CD4-positive, alpha-beta T cell treated with Interleukin-4 for 1 hour (primary cell): ENCODE results near the gene CARM1.

Experiments used
- DNase-seq, 2 donors: peaks; one replicate each; pipeline ENCODE4 v3.0.0-alpha.2; 2020 to 2022

The CARM1 gene

GRCh38 chr19:10911579-10912363 is 40.4 kb downstream of the CARM1 start:
- no peak for DNase-seq

DNA sequence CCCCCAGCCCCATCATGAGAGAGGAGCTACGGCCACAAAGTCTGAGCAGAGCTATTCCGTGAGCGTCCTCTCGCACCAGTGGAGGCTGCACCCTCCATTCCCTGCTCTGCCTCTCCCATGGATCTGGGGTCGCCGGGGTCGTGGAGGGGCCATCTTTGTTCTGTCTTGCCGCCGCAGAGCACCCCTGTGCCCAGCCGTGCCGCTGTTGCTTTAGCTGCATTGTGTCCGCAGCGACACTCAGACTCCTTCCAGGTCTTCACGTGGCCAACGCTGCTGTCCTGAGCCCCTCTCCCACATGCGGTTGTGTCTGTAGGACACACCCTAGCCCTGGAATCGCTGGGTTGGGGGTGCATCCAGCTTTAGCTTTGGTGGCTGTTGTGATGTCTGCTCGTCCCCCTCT is 41.3 kb downstream of the CARM1 start:
- DNase-seq = no peak

- DNase-seq = no peak
Measured at GRCh38 chr19:10913716-10914340, 42.5 kb downstream of the CARM1 start.

GRCh38 chr19:10915130-10916091 is 44.1 kb downstream of the CARM1 start:
- no peak for DNase-seq

DNA sequence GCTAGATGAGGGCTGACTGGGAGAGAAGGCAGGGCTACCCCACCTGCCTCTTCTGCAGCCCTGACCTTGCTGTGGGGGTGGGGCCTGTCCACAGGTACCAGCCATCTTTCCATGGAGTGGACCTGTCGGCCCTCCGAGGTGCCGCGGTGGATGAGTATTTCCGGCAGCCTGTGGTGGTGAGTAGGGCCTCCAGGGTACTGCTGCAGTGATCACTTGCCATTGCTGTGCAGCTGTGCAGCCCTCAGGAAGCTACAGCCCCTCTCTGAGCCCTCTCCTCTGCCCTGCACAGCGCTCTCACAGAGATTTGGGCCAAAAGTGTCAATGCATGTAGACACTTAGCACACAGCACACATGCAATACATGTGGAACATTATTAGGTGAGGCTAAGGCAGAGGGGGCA is 45.2 kb downstream of the CARM1 start:
- no peak for DNase-seq

GRCh38 chr19:10918359-10918758 is 47.0 kb downstream of the CARM1 start:
- DNase-seq = no peak

DNA sequence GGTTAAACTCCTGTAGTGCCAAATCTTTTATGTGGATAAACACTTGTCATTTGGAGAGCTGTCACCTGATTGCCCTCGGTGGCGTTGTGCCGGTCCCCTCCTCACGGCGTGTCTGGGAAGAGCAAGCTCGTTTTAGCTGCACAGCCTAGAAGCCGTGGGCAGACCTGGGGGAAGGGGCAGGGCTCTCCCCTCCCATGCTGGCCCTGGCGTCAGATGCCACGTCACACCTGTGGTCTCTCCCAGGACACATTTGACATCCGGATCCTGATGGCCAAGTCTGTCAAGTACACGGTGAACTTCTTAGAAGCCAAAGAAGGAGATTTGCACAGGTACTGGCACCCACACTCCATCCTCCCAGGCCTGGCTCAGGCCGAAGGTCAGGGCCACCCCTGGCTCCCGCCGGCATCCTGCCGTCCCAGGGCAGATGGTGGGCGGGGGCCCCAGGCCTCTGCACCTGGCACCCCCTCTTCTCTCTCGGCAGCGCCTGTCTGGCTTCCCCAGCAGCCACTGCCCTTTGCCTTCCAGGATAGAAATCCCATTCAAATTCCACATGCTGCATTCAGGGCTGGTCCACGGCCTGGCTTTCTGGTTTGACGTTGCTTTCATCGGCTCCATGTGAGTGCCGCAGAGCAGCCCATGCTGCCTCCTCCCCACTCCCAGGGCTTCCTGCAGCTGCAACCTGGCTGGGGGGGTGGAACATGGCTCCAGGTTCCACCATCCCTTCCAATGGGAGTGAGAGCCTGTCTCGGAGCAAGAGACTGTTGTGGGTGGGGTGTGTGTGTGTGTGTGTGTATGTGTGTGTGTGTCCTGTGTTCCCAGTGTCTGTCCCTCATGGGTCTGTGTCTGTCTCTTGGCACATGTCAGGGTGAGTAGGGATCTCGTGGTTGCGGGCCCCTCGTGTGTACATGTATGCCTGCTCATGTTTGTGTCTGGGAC is 48.3 kb downstream of the CARM1 start:
- DNase-seq = no peak

DNA sequence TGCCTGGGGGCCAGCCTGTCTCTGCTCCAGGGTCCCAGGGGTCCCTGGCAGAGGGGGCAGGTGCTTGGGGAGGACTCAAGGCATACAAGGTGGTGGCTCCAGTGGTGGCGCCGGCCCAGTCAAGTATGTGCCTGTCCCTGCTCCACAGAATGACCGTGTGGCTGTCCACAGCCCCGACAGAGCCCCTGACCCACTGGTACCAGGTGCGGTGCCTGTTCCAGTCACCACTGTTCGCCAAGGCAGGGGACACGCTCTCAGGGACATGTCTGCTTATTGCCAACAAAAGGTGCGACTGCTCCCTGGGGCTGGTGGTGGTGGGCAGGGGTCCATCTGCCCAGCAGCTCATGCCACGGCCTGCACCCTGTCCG is 48.9 kb downstream of the CARM1 start:
- DNase-seq = no peak

DNA sequence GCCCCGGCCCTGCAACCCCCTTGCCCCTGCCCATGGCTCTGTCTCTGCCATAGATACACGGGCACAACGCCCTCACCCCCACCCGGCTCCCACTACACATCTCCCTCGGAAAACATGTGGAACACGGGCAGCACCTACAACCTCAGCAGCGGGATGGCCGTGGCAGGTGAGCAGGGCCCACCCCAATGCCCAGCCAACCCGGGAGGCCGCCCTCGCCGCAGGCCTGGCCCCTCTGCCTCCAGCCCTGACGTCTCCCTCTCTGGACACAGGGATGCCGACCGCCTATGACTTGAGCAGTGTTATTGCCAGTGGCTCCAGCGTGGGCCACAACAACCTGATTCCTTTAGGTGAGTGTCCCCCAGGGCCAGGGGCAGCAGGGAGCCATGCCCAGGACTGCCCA is 49.4 kb downstream of the CARM1 start:
- DNase-seq = no peak

GRCh38 chr19:10921199-10921909 is 50.0 kb downstream of the CARM1 start:
- DNase-seq = no peak

- DNase-seq = no peak
Measured at GRCh38 chr19:10921910-10922637, 50.7 kb downstream of the CARM1 start.

GRCh38 chr19:10922638-10923014 is 51.3 kb downstream of the CARM1 start:
- DNase-seq = no peak

DNA sequence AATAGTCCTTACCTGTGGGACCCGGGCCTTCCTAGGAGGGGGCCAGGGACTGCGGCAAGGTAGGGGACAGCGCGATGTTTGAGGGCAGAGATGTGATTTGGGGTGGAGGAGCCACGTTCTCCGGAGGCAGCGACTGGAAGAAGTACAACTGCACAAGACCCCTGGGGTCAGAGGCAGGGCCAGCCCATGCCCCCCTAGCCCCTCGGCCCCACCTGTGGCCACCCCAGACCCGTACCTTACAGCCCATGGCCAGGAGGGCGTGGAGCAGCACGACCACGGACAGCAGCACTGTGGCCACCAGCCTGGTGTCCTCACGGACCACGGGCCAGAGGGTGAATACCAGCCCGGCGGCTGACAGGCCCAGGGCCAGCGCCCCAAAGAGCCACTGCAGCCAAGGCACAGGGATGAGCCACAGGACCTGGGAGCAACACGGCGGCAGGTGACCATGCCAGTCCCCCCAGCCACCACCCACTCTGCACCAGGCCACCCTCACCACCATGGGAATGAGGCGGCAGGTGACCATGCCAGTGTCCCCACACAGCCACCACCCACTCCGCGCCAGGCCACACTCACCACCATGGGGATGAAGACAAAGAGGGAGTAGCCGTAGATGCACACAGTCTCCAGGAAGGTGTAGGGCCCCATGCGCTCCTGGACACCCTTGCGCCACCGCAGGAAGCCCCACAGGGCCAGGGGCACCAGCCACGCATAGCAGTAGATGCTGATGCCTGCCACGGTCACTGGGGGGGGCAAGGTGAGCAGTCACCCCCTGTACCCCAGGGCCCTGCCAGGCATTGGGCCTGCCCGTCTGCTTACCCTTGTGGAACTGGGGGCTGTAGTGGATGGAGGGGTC is 52.1 kb downstream of the CARM1 start:
- DNase-seq = no peak

- DNase-seq = no peak
Measured at GRCh38 chr19:10924597-10924996, 53.2 kb downstream of the CARM1 start.

- peak in 1 of 2 donors; percentile 12 for DNase-seq
Measured at GRCh38 chr19:10927730-10928562, 56.6 kb downstream of the CARM1 start.

DNA sequence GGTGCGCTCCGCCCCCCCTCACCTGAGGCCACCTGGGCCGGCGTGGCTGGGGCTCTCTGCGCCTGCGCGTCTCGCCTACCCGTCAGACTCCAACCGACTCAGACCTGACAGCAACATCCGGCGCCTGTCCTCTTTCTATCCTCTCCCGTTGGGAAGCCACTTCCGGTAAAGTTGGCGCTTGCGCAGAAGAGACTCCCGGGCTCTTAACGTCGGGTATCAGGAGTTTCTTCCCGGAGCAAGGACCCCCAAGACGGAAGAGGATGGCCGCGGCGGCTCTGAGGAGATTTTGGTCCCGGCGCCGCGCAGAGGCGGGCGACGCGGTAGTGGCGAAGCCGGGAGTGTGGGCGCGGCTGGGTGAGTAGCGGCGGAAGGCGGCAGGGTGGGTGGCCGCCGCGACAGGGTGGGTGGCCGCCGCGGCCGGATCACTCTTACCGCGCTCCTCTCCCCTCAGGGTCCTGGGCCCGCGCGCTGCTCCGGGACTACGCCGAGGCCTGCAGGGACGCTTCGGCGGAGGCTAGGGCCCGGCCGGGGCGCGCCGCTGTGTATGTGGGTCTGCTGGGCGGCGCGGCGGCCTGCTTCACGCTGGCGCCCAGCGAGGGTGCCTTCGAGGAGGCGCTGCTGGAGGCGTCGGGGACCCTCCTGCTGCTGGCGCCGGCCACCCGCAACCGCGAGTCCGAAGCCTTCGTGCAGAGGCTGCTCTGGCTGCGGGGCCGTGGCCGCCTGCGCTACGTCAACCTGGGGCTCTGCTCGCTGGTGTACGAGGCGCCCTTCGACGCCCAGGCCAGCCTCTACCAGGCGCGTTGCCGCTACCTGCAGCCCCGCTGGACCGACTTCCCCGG is 57.4 kb downstream of the CARM1 start, which contains the start of the genes TIMM29 and YIPF2:
TIMM29 (plus strand) TSS at position 249 of the 839 bp plus-strand sequence; CDS start at position 261, 12 bp downstream.
YIPF2 (minus strand) TSS at position 77 of the 839 bp plus-strand sequence. CDS start 229 bp downstream, outside the sequence.
- peak; percentile 96 to 97 for DNase-seq

- DNase-seq = no peak
Measured at GRCh38 chr19:10929402-10929794, 58.0 kb downstream of the CARM1 start.
